Epithelial cell of esophagus (primary cell): Measurements from ENCODE around the gene MPP3.
A peak's percentile ranks its signal among the peaks of the same experiment; 100 is the strongest.

Experiments used
- DNase-seq: peaks from one replicate; pipeline ENCODE4 v3.0.0; 2010; ENCODE audit warnings: low read depth
- H3K4me3 ChIP-seq: 2 replicates; pipeline ENCODE4 v1.5.1; 2011; ENCODE audit warnings: mild to moderate bottlenecking, low read length, control low read depth
- TF ChIP-seq, protein P1 (sequence below): IDR thresholded peaks from 2 replicates; pipeline ENCODE4 v1.5.1; 2011; ENCODE audit warnings: low read depth, mild to moderate bottlenecking, low read length, control low read depth, inconsistent platforms; ENCODE audit not compliant: insufficient read depth; ENCODE audit errors: missing control alignments

MPP3 gene

DNA sequence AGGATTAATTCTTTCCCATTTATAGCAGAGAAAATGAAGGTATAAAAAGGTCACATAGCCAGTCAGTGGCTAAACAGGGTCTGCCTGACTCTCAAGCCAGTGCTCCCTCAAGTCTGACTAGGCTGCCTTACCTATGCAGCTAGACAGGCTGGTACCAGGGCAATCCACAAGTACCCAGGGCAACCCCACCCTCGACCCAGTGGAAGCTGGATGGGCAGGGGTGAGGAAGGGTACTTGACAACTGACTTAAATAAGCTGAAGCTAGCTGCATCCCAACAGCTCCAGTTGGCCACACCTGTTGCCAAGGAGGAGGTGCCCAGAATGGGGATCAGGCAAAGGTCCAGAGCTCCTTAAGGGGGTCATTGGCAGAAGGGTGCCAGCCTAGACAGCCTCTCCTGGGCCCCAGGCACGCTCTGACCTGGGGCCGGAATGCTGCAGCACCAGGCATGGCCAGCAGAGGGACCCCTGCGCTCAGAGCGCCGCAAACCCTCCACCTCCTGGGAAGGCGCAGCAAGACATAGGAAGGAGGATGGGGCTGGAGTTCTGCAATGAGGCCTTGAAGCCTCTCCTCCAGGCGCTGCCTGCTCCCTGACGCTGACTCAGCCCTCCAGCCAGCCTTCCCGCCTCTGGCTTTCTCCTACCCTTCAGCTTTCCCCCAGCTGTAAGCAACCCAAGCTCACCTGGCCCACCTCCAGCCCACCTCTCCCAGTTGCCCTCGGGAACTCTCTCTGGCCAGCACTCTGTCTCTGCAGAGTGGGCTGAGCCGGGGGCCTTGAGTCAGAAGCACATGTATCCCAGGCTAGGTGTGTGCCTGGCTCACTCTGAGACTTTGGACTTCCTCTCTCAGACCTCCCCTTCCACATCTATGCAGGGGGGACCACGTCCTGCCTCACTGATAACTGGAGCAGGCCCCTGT, 45.6 kb upstream of the MPP3 start:
- no peak overlapping the region for H3K4me3 ChIP-seq
- TF ChIP-seq, protein P1, sequence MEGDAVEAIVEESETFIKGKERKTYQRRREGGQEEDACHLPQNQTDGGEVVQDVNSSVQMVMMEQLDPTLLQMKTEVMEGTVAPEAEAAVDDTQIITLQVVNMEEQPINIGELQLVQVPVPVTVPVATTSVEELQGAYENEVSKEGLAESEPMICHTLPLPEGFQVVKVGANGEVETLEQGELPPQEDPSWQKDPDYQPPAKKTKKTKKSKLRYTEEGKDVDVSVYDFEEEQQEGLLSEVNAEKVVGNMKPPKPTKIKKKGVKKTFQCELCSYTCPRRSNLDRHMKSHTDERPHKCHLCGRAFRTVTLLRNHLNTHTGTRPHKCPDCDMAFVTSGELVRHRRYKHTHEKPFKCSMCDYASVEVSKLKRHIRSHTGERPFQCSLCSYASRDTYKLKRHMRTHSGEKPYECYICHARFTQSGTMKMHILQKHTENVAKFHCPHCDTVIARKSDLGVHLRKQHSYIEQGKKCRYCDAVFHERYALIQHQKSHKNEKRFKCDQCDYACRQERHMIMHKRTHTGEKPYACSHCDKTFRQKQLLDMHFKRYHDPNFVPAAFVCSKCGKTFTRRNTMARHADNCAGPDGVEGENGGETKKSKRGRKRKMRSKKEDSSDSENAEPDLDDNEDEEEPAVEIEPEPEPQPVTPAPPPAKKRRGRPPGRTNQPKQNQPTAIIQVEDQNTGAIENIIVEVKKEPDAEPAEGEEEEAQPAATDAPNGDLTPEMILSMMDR = peak; percentile 97
- peak; percentile 85 for DNase-seq

DNA sequence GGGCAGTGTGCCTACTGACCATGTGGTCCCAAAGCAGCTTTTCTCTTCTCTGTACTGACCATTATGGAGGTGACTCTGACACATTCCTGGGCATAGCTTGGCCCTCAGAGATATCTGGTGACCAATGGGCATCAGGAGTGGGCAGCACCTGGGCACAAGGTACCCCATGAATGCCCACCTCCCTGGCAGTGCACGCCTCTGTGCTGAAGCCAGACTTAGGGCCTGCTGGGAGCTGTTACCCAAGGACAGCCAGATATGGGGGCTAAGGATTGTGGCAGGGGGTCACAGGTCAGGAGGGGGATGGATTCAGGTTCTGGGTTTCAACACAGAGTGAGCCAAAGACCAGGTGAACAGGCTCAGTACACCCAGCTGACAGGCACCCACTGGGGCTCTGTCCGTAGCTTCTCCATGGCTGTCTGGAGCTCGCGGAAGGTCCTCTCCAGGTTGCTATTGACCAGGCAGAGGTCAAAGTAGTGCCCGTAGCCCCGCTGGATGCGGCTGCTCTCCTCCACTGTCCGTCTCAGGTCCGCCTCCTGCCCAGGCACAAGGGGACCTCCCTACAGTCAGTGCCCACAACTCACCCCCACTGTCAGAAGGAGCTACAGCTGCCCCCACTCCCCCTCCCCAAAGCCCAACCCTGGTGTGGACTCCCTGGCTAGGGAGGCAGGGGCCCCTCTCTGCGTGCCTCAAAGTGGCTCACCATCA, 44.7 kb upstream of the MPP3 start:
- no peak overlapping the region for H3K4me3 ChIP-seq
- DNase-seq = no peak
- TF ChIP-seq, protein P1 = no peak

DNA sequence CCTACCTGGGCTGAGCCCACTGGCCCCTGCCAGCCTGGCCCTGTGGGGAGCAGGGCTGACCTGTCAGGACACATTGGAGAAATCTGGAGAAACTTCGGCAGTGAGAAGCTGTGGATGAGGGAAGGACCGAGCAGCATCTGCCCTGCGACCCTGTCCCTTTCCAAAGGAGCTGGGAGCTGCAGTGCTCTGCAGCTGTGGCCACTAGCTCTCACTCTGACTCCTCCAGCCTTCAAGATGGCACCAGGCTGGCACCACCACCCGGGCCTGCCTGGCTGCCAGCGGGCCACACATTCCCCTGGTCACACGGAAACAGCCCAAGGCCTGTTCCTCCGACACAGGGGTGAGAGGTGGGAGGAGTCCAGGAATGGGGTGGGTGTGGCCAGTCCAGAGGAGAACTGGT, 44.1 kb upstream of the MPP3 start:
- no peak for DNase-seq
- TF ChIP-seq, protein P1 = no peak
- H3K4me3 ChIP-seq = no peak overlapping the region

DNA sequence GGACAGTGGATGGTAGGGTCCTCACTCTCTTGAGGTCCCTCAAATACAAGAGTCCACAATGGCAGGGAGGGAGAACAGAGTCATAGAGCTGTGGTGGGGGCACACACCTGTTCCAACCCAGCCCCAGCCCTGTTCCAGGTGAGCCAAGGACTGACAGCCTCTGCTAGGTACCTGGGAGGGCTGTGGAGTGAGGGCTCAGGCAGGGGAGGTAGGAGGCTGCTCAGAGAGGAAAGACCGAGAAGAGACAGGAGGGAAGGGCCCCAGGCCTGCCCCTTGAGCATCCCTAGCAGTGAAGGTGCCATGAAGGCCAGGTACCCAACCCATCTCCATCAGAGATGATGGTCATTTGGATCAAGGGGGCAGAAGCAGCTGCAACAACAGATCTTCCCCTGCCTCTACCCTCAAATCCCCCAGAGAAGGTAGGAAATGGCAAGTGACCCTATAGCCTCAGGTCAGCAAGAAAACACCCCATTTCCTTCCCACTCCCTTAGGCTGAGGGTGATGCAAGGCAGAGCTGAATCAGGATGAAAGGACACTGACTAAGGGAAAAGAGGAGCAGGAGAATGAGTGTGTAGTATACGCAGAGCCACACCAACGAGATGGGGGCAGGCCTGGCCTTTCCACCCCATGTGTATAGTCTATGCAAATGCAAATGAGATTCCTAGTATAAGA, 42.7 kb upstream of the MPP3 start:
- H3K4me3 ChIP-seq = no peak overlapping the region
- TF ChIP-seq, protein P1 = no peak
- DNase-seq = peak; percentile 23

DNA sequence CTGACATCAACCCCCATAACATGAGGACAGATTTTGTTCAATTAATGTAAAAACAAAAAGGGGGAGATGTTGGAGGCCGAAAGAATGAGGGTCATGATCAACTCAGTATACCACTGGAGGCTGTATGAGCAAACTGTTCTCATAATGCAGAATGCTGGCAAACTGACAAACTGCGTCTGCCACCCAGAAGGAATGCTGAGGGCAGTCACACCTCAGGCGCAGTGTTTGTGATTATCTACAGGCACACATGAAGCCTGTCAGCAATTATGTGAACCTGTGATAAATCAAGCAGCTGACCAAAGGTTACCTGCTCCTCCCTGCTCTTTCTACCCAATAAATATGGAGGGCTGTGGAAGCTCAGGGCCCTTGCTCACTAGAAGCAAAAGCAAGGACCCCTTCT, 41.3 kb upstream of the MPP3 start:
- TF ChIP-seq, protein P1 = no peak
- DNase-seq = no peak
- no peak overlapping the region for H3K4me3 ChIP-seq

DNA sequence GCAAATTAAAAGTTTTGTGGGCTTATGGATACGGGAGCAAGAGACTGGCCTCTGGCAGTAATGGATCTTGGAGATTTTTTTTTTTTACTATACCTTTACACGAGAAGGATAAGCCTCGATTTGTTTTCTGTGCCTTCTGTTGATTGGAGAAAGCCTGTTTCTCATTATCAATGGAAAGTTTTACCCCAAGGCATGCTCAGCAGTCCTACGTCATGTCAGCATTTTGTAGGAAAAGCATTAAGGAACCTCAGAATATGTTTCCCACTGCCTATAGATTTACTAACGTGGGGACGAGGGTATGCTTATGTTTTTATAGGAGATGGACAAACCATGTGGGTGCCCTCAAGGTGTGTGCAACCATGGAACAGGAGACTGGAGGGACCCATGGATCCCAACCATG, 40.9 kb upstream of the MPP3 start:
- TF ChIP-seq, protein P1 = no peak
- H3K4me3 ChIP-seq = no peak overlapping the region
- DNase-seq = no peak
